ENCODE data around the gene DTNBP1. TPM values are rescaled to one million over a fixed set of nuclear protein-coding genes. Genes with fewer than 3 reads are reported as not detected.
A peak's percentile ranks its signal among the peaks of the same experiment; 100 is the strongest.

Gene DTNBP1
- total and polyA plus RNA-seq, 2 of the 13 experiments (the other 11 are each of a cell fraction or from before 2014, with no cell fraction given): 6.6 to 19.1 TPM

GRCh38 chr6:15504581-15505350 lies 158.1 kb downstream of the DTNBP1 start (continued):
- TF ChIP-seq ZKSCAN5 (CRISPR knock-in tag; IDR thresholded peaks at IDR 0.05) (no peak), ZNF430 (CRISPR knock-in tag; IDR thresholded peaks at IDR 0.05) (peak; percentile 81; the same call in 1 of the 2 replicates), ZNF263 (CRISPR knock-in tag; IDR thresholded peaks at IDR 0.05) (peak; percentile 32; the same call in 1 of the 2 replicates), TRIM24 (CRISPR knock-in tag; IDR thresholded peaks at IDR 0.05) (no peak), MED13 (CRISPR knock-in tag; IDR thresholded peaks at IDR 0.05) (no peak), SATB2 (CRISPR knock-in tag; IDR thresholded peaks at IDR 0.05) (no peak), MED1 (CRISPR knock-in tag; IDR thresholded peaks at IDR 0.05) (peak; percentile 34; the same call in 1 of the 2 replicates), ZNF687 (CRISPR knock-in tag; IDR thresholded peaks at IDR 0.05) (peak; percentile 77), BORCS8-MEF2B (CRISPR knock-in tag; IDR thresholded peaks at IDR 0.05) (0 out of 2 replicates have a peak, but pooled peaks have one; percentile 27), TGIF2 (CRISPR knock-in tag; IDR thresholded peaks at IDR 0.05) (0 out of 2 replicates have a peak, but pooled peaks have one; percentile 15), KDM2A (CRISPR knock-in tag; IDR thresholded peaks at IDR 0.05; ENCODE audit: borderline replicate concordance, low read depth) (peak; percentile 30; the same call in 1 of the 2 replicates), ARNT2 (CRISPR knock-in tag; IDR thresholded peaks at IDR 0.05; ENCODE audit: low read depth) (peak; percentile 21; the same call in 1 of the 2 replicates), ZNF335 (CRISPR knock-in tag; IDR thresholded peaks at IDR 0.05) (0 out of 2 replicates have a peak, but pooled peaks have one; percentile 47), SMAD1 (CRISPR knock-in tag; IDR thresholded peaks at IDR 0.05; ENCODE audit: borderline replicate concordance, low read depth) (no peak), ETV5 (CRISPR knock-in tag; IDR thresholded peaks at IDR 0.05; ENCODE audit: borderline replicate concordance) (peak; percentile 83), ZNF777 (CRISPR knock-in tag; IDR thresholded peaks at IDR 0.05) (no peak; the same call in 1 of the 2 replicates), EEA1 (CRISPR knock-in tag; IDR thresholded peaks at IDR 0.05; ENCODE audit: borderline replicate concordance) (no peak), RNF2 (conservative IDR thresholded peaks at IDR 0.05; ENCODE audit: low read depth) (no peak), TARDBP (CRISPR knock-in tag; IDR thresholded peaks at IDR 0.05) (peak; percentile 61; the same call in 1 of the 2 replicates), HNF1B (CRISPR knock-in tag; IDR thresholded peaks at IDR 0.05) (peak; percentile 17; the same call in 1 of the 2 replicates), ZNF543 (CRISPR knock-in tag; IDR thresholded peaks at IDR 0.05) (0 out of 2 replicates have a peak, but pooled peaks have one; percentile 66), ZFP91 (CRISPR knock-in tag; IDR thresholded peaks at IDR 0.05; ENCODE audit: borderline replicate concordance) (0 out of 2 replicates have a peak, but pooled peaks have one; percentile 45), TSC22D2 (CRISPR knock-in tag; IDR thresholded peaks at IDR 0.05; ENCODE audit: borderline replicate concordance) (0 out of 2 replicates have a peak, but pooled peaks have one; percentile 29)

All from HepG2 (cell line).